H1 (cell line): ENCODE measurements around the gene ABCG1. TPM values are rescaled to one million over a fixed set of nuclear protein-coding genes. Genes with fewer than 3 reads are reported as not detected.

Experiments
- NANOG ChIP-seq: IDR thresholded peaks from 2 replicates; pipeline ENCODE4 v1.6.1; 2011; ENCODE audit warnings: low read length, low read depth, mild to moderate bottlenecking, inconsistent platforms; ENCODE audit not compliant: insufficient read depth, poor library complexity, severe bottlenecking
- POU5F1 ChIP-seq: IDR thresholded peaks from 2 replicates; pipeline ENCODE4 v1.6.1; 2011; ENCODE audit warnings: low read depth, mild to moderate bottlenecking, low read length, moderate library complexity
- SIX5 ChIP-seq: IDR thresholded peaks from 2 replicates; pipeline ENCODE4 v1.6.1; 2011; ENCODE audit warnings: mild to moderate bottlenecking, low read depth, low read length
- TAF7 ChIP-seq: optimal IDR thresholded peaks from 2 replicates; pipeline ENCODE3; 2011; ENCODE audit warnings: low read depth, mild to moderate bottlenecking, inconsistent platforms, low read length, moderate library complexity, borderline replicate concordance
- ZNF274 ChIP-seq: IDR thresholded peaks from 2 replicates; pipeline ENCODE4 v1.7.0; 2012; ENCODE audit warnings: low read length, borderline replicate concordance; ENCODE audit errors: extremely low read depth
- polyA plus RNA-seq, 7 experiments: library from polyadenylated mRNA; depleted of rRNA in 3 of 7; stranded (reverse) in 5 of 7; unstranded in 2 of 7; fragments of >200 nt in 5 of 7; fragments of 200-250 nt in 2 of 7; gene quantifications; 1 replicate in 5 of 7; 2 replicates in 1 of 7; 4 replicates in 1 of 7; pipeline versions ENCODE4 v1.2.1 to v1.2.3, GENCODE V29; 2011 to 2013; ENCODE audit warnings: missing spikeins in 2 of 7, mixed read lengths in 2 of 7
- total RNA-seq: library from RNA; stranded (reverse); fragmentation: NEBNext Ultra II Directional; extraction: Animal tissue kit (Norgen Biotek cat#: 25700); gene quantifications from 2 replicates; pipeline ENCODE4 v1.2.1, GENCODE V29; 2021

The ABCG1 gene
- total and polyA plus RNA-seq, 2 of the 8 experiments (the other 6 are each of a cell fraction or from before 2014, with no cell fraction given) = 2.1 to 4.0 TPM

- TF ChIP-seq POU5F1 (no peak), NANOG (no peak), ZNF274 (no peak), TAF7 (no peak), SIX5 (no peak)
- TF ChIP-seq, all 59 proteins: peak for 0
Observed at GRCh38 chr21:42247716-42248115, 28.8 kb downstream of the ABCG1 start (continued).
